ENCODE results near the gene UBTD2.

Gene UBTD2

DNA sequence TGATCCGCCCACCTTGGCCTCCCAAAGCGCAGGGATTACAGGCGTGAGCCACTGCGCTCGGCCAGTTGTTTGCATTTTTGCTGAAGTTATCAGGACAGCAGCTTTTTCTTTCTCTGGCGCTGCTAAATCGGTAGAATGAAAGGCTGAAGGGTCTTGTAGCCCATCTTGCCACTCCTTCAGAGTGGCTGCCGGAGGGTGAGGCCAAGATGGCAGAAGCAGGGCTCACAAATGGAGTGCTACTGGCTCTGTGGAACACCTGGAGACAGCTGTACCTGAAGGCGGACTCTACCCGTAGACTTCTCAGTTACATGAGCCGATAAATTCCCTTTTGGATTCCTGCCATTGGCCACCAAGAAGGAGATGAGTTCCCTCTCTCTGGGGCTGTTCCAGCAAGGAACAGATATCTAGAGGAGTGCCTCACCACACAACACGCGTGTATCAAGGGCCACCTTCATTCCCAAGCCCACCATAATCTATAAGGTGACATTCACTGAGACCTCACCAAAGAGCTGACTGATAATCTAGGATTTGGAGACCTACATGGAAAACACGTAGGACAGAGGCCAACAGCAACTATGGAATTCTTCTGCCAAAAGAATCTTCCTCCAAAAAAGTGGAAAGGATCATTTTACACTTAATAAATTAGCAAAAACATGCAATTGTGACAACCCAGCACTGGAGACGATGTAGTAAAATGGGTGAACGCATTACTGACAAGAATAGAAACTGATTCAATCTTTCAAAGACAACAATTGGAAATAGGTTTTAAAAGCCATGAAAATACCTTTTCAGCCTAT is 117.3 kb downstream of the UBTD2 start:
- DNase-seq (ENCODE audit: low read depth in 2 of 2): no peak
- no peak overlapping the region for H3K4me3 ChIP-seq (replicated peaks in 1 of 2; ENCODE audit: low read depth in 2 of 2, low read length in 2 of 2)
- no peak for TF ChIP-seq CTCF (IDR thresholded peaks at IDR 0.05; ENCODE audit: low read depth, low read length)

- TF ChIP-seq CTCF (IDR thresholded peaks at IDR 0.05; ENCODE audit: low read depth, low read length): no peak
- DNase-seq (ENCODE audit: low read depth in 2 of 2): no peak
- no peak overlapping the region for H3K4me3 ChIP-seq (replicated peaks in 1 of 2; ENCODE audit: low read depth in 2 of 2, low read length in 2 of 2)
Measured at GRCh38 chr5:172165465-172165864, 118.1 kb downstream of the UBTD2 start.

GRCh38 chr5:172164769-172165212 is 118.8 kb downstream of the UBTD2 start:
- no peak overlapping the region for H3K4me3 ChIP-seq (replicated peaks in 1 of 2; ENCODE audit: low read depth in 2 of 2, low read length in 2 of 2)
- peak; percentile 42 to 65 for DNase-seq (ENCODE audit: low read depth in 2 of 2)
- TF ChIP-seq CTCF (IDR thresholded peaks at IDR 0.05; ENCODE audit: low read depth, low read length): no peak

GRCh38 chr5:172163346-172163745 is 120.2 kb downstream of the UBTD2 start:
- TF ChIP-seq CTCF (IDR thresholded peaks at IDR 0.05; ENCODE audit: low read depth, low read length): no peak
- H3K4me3 ChIP-seq (replicated peaks in 1 of 2; ENCODE audit: low read depth in 2 of 2, low read length in 2 of 2): no peak overlapping the region
- peak; percentile 17 to 23 for DNase-seq (ENCODE audit: low read depth in 2 of 2)

- no peak for TF ChIP-seq CTCF (IDR thresholded peaks at IDR 0.05; ENCODE audit: low read depth, low read length)
- no peak for DNase-seq (ENCODE audit: low read depth in 2 of 2)
- H3K4me3 ChIP-seq (replicated peaks in 1 of 2; ENCODE audit: low read depth in 2 of 2, low read length in 2 of 2): no peak overlapping the region
Measured at GRCh38 chr5:172162987-172163343, 120.6 kb downstream of the UBTD2 start.

DNA sequence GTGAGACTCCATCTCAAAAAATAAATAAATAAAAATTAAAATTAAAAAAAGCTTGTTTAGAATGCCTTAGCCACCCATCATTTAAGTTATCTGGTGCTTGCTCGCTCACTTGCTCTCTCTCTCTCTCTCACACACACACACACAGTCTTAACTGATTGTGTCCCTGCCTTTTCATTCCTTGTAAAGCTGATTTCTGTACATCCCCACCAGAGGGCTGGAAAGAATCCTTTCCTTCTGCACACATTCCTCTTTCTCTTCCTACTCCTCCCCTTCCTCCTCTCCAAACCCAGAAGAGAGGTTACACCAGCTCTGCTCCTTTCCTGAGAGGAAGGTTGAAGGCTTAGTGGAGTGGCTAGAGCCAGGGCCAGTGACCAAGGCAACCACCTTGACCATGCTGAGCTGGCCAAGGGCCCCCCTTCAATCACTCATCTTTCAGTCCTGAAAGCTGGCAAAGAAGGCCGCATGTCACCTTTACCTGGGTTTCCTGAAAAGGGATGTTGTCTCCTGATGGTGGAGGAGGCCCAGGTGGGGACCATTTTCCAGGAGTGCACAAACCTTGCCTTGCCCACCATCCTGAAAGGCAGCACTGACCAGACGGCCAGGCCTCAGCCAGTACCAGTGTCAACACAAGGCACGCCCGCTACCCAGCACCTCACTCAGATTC is 121.1 kb downstream of the UBTD2 start:
- TF ChIP-seq CTCF (IDR thresholded peaks at IDR 0.05; ENCODE audit: low read depth, low read length): no peak
- peak in 1 of 2 donors; percentile 75 for DNase-seq (ENCODE audit: low read depth in 2 of 2)
- no peak overlapping the region for H3K4me3 ChIP-seq (replicated peaks in 1 of 2; ENCODE audit: low read depth in 2 of 2, low read length in 2 of 2)

Measured in cardiac fibroblast (primary cell).